WERI-Rb-1 (cell line): ENCODE results near the gene SYNGAP1.

Experiments
- DNase-seq: peaks from one replicate; pipeline ENCODE4 v3.0.0-alpha.2; 2020
- H3K27ac ChIP-seq: fragments of 250-450 bp; sonication (Bioruptor Pico); 2 replicates; pipeline ENCODE4 v1.5.1; 2020; ENCODE audit warnings: mild to moderate bottlenecking, moderate library complexity
- H3K27me3 ChIP-seq: fragments of 250-450 bp; sonication (Bioruptor Pico); 2 replicates; pipeline ENCODE4 v1.5.1; 2021; ENCODE audit warnings: mild to moderate bottlenecking, low read depth, moderate library complexity; ENCODE audit not compliant: insufficient read depth, severe bottlenecking
- H3K36me3 ChIP-seq: fragments of 250-450 bp; sonication (Bioruptor Pico); 2 replicates; pipeline ENCODE4 v1.5.1; 2020; ENCODE audit warnings: mild to moderate bottlenecking, moderate library complexity
- H3K4me3 ChIP-seq: 2 replicates; pipeline ENCODE4 v1.5.1; 2011; ENCODE audit warnings: low read depth, mild to moderate bottlenecking, control low read depth, low read length
- H3K9me3 ChIP-seq: fragments of 250-450 bp; sonication (Bioruptor Pico); 2 replicates; pipeline ENCODE4 v1.5.1; 2021; ENCODE audit warnings: mild to moderate bottlenecking, moderate library complexity; ENCODE audit not compliant: severe bottlenecking
- CTCF ChIP-seq: IDR thresholded peaks from 2 replicates; pipeline ENCODE4 v1.5.1; 2011; ENCODE audit warnings: low read depth, mild to moderate bottlenecking, control low read depth, inconsistent platforms, low read length

The SYNGAP1 gene

GRCh38 chr6:33438978-33439594, 19.2 kb downstream of the SYNGAP1 start:
- no peak for DNase-seq
- H3K4me3 ChIP-seq = no peak overlapping the region
- no peak overlapping the region for H3K27ac ChIP-seq
- TF ChIP-seq CTCF = no peak
- H3K9me3 ChIP-seq = no peaks in the 10 kb centered on the region
- peaks cover 92% of the 10 kb centered on the region for H3K36me3 ChIP-seq
- H3K27me3 ChIP-seq = no peaks in the 10 kb centered on the region

GRCh38 chr6:33439956-33440648, 20.2 kb downstream of the SYNGAP1 start:
- H3K36me3 ChIP-seq = peaks cover 94% of the 10 kb centered on the region
- no peak for DNase-seq

DNA sequence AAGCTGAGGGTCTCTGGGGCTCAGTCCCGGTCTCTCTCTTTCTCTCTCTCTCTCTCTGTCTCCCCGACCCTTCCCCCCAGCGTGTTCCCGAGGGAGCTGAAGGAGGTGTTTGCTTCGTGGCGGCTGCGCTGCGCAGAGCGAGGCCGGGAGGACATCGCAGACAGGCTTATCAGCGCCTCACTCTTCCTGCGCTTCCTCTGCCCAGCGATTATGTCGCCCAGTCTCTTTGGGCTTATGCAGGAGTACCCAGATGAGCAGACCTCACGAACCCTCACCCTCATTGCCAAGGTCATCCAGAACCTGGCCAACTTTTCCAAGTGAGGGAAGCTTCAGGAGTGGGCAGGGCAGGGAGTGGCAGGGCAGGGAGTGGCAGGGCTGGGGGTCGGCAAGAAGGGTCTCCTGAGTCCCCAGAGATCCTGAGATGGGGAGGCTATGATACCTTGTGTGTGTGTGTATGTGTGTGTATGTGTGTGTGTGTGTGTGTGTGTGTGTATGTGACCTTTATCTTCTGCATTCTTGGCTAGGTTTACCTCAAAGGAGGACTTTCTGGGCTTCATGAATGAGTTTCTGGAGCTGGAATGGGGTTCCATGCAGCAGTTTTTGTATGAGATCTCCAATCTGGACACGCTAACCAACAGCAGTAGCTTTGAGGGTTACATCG, 20.9 kb downstream of the SYNGAP1 start:
- no peak for TF ChIP-seq CTCF
- Histone ChIP-seq H3K4me3 (no peak overlapping the region), H3K27me3 (no peaks in the 10 kb centered on the region), H3K9me3 (no peaks in the 10 kb centered on the region), H3K36me3 (peaks cover 92% of the 10 kb centered on the region), H3K27ac (no peak overlapping the region)
- DNase-seq = no peak

More at GRCh38 chr6:33439956-33440648, 20.2 kb downstream of the SYNGAP1 start:
- Histone ChIP-seq H3K4me3 (no peak overlapping the region), H3K27me3 (no peaks in the 10 kb centered on the region), H3K27ac (no peak overlapping the region), H3K9me3 (no peaks in the 10 kb centered on the region)
- 0 out of 2 replicates have a peak, but pooled peaks have one; percentile 6 for TF ChIP-seq CTCF

DNA sequence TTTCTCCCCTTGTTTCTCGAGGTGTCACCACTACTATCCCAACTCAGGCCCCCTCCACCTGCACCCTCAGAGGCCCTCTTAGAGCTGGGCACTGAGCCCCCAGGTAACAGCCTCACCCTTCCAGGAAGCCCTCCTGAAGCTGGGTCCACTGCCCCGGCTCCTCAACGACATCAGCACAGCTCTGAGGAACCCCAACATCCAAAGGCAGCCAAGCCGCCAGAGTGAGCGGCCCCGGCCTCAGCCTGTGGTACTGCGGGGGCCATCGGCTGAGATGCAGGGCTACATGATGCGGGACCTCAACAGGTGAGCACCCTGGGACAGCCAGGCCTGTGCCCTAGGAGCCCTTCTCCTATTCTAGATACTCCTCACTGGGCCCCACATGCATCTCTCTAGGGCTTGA, 21.6 kb downstream of the SYNGAP1 start:
- no peak for TF ChIP-seq CTCF
- DNase-seq = no peak
- Histone ChIP-seq H3K9me3 (no peaks in the 10 kb centered on the region), H3K4me3 (no peak overlapping the region), H3K27ac (no peak overlapping the region), H3K36me3 (peaks cover 92% of the 10 kb centered on the region), H3K27me3 (no peaks in the 10 kb centered on the region)

- Histone ChIP-seq H3K9me3 (no peaks in the 10 kb centered on the region), H3K4me3 (no peak overlapping the region), H3K36me3 (peaks cover 92% of the 10 kb centered on the region), H3K27me3 (no peaks in the 10 kb centered on the region), H3K27ac (no peak overlapping the region)
- TF ChIP-seq CTCF = no peak
- DNase-seq = no peak
Measured at GRCh38 chr6:33442283-33442682, 22.4 kb downstream of the SYNGAP1 start.
